ENCODE data around the gene FOSL1. TPM values are rescaled to one million over a fixed set of nuclear protein-coding genes. Genes with fewer than 3 reads are reported as not detected.

The FOSL1 gene
- total and polyA plus RNA-seq, 2 of the 13 experiments (the other 11 are each of a cell fraction or from before 2014, with no cell fraction given): 4.0 to 4.1 TPM

- no peak overlapping the region for H2AFZ ChIP-seq (ENCODE audit: low read length)
- POLR2A ChIA-PET: no interaction called here
- H3K27ac ChIP-seq (ENCODE audit: extremely low read length, insufficient read depth, low read length): no peak overlapping the region
- BruUV-seq (replicated peaks): no TSS peak
- 27% methylated on average over 12 of the region's 13 CpGs for WGBS (ENCODE audit: low lambda C conversion rate)
- FAIRE-seq (no peak), ATAC-seq (peak; percentile 21), DNase-seq (ENCODE audit: low spot score) (no peak)
- no peaks in the 10 kb centered on the region for H3K36me3 ChIP-seq (replicated peaks in 1 of 2; ENCODE audit: control insufficient read depth in 1 of 2, insufficient read depth in 2 of 2, low read length in 2 of 2)
- CTCF ChIA-PET (ENCODE audit: low intra/inter-chr PET ratio, low total read pairs): interaction anchor here (1.6 kb wide), 1 partner anchor 57 kb away, joined by 5 read pairs; no protein-coding TSS in a partner anchor
- H3K27me3 ChIP-seq (ENCODE audit: control insufficient read depth in 1 of 2, insufficient read depth in 2 of 2, low read length in 2 of 2): peaks cover 0 to 3% of the 10 kb centered on the region in 2 experiments; a peak in 1 of 5 replicates
- H3K9me3 ChIP-seq (ENCODE audit: low read length): no peaks in the 10 kb centered on the region
- intact Hi-C loops (cut with micrococcal nuclease; ENCODE audit: unreplicated experiment): loop anchor here (5.0 kb wide), 1 partner anchor 45 kb away; the partner anchor contains the start of gene FIBP
- TF ChIP-seq ZNF34 (CRISPR knock-in tag; IDR thresholded peaks at IDR 0.05; ENCODE audit: borderline replicate concordance): no peak
- TF ChIP-seq ZNF432 (CRISPR knock-in tag; IDR thresholded peaks at IDR 0.05; ENCODE audit: borderline replicate concordance): no peak
- TF ChIP-seq ZBTB25 (CRISPR knock-in tag; IDR thresholded peaks at IDR 0.05): no peak
- no peak for TF ChIP-seq ZSCAN22 (CRISPR knock-in tag; IDR thresholded peaks at IDR 0.05)
- no peak for TF ChIP-seq ZMYM2 (CRISPR knock-in tag; IDR thresholded peaks at IDR 0.05)
- H3K4me2 ChIP-seq (ENCODE audit: low read depth, low read length): no peak overlapping the region; the same call in 1 of the 2 replicates
- in situ Hi-C loops (cut with HindIII; ENCODE audit: extremely low pct_ligation_motif_present, low pct_unique_long_range_greater_than_20kb): no loop called here
- H3K9ac ChIP-seq (ENCODE audit: insufficient read depth, low read depth, low read length): no peak overlapping the region
- H3K4me3 ChIP-seq (replicated peaks in 1 of 3; ENCODE audit: insufficient read depth in 1 of 3, low read depth in 2 of 3, low read length in 3 of 3): no peak overlapping the region; a peak in 1 of 6 replicates
- no peaks in the 10 kb centered on the region for H4K20me1 ChIP-seq (ENCODE audit: insufficient read depth, low read length)
- no peaks in the 10 kb centered on the region for H3K79me2 ChIP-seq (ENCODE audit: insufficient read depth, low read length)
- H3K4me1 ChIP-seq (ENCODE audit: insufficient read depth, low read length): peaks cover 49% of the 10 kb centered on the region
Measured at GRCh38 chr11:65931773-65932557, 31.8 kb upstream of the FOSL1 start.

GRCh38 chr11:65928667-65929066, 28.5 kb upstream of the FOSL1 start:
- TF ChIP-seq TARDBP (CRISPR knock-in tag; IDR thresholded peaks at IDR 0.05) (0 out of 2 replicates have a peak, but pooled peaks have one; percentile 20), ZNF737 (CRISPR knock-in tag; IDR thresholded peaks at IDR 0.05; ENCODE audit: borderline replicate concordance) (no peak), HMGA1 (CRISPR knock-in tag; conservative IDR thresholded peaks at IDR 0.05) (no peak), PCBP1 (IDR thresholded peaks at IDR 0.05; ENCODE audit: borderline replicate concordance, low read depth, low read length) (no peak)
- no peaks in the 10 kb centered on the region for H3K79me2 ChIP-seq (ENCODE audit: insufficient read depth, low read length)
- CTCF ChIA-PET (ENCODE audit: low intra/inter-chr PET ratio, low total read pairs): no interaction called here
- H3K4me3 ChIP-seq (replicated peaks in 1 of 3; ENCODE audit: insufficient read depth in 1 of 3, low read depth in 2 of 3, low read length in 3 of 3): peak overlapping the region; percentile 64 to 75 (median 69)
- no peaks in the 10 kb centered on the region for H3K36me3 ChIP-seq (replicated peaks in 1 of 2; ENCODE audit: control insufficient read depth in 1 of 2, insufficient read depth in 2 of 2, low read length in 2 of 2)
- DNase-seq (ENCODE audit: low spot score) (no peak), ATAC-seq (peak; percentile 61), FAIRE-seq (no peak)
- no peaks in the 10 kb centered on the region for H3K9me3 ChIP-seq (ENCODE audit: low read length)
- intact Hi-C loops (cut with micrococcal nuclease; ENCODE audit: unreplicated experiment) (no loop called here), in situ Hi-C loops (cut with HindIII; ENCODE audit: extremely low pct_ligation_motif_present, low pct_unique_long_range_greater_than_20kb) (no loop called here)
- WGBS (ENCODE audit: low lambda C conversion rate): 14% methylated on average over 6 of the region's 6 CpGs
- H3K27me3 ChIP-seq (ENCODE audit: control insufficient read depth in 1 of 2, insufficient read depth in 2 of 2, low read length in 2 of 2): peaks cover 0 to 3% of the 10 kb centered on the region in 2 experiments; a peak in 1 of 5 replicates
- H3K4me1 ChIP-seq (ENCODE audit: insufficient read depth, low read length): peaks cover 43% of the 10 kb centered on the region
- peak overlapping the region; percentile 68 for H3K9ac ChIP-seq (ENCODE audit: insufficient read depth, low read depth, low read length)
- peak overlapping the region; percentile 87 for H2AFZ ChIP-seq (ENCODE audit: low read length)
- no TSS peak for BruUV-seq (replicated peaks)
- H4K20me1 ChIP-seq (ENCODE audit: insufficient read depth, low read length): no peaks in the 10 kb centered on the region
- H3K27ac ChIP-seq (ENCODE audit: extremely low read length, insufficient read depth, low read length): no peak overlapping the region
- H3K4me2 ChIP-seq (ENCODE audit: low read depth, low read length): peak overlapping the region; percentile 97
- POLR2A ChIA-PET: interaction anchor here (0.7 kb wide), 1 partner anchor 10 kb away, joined by 3 read pairs; the partner anchor contains the start of genes C11orf68 and DRAP1
